C4-2B (cell line): ENCODE results near the gene TK2.
A peak's percentile ranks its signal among the peaks of the same experiment; 100 is the strongest.

ENCODE experiments used
- H3K27ac ChIP-seq: fragments of 450-650 bp; 2 replicates; pipeline ENCODE4 v1.5.1; 2017
- ZFX ChIP-seq: fragments of 450-650 bp; IDR thresholded peaks from 2 replicates; pipeline ENCODE4 v1.6.1; 2017
- TF ChIP-seq, protein P1 (sequence below): fragments of 450-650 bp; conservative IDR thresholded peaks from 2 replicates; pipeline ENCODE4 v1.5.1; 2017; ENCODE audit warnings: mild to moderate bottlenecking

TK2 gene

DNA sequence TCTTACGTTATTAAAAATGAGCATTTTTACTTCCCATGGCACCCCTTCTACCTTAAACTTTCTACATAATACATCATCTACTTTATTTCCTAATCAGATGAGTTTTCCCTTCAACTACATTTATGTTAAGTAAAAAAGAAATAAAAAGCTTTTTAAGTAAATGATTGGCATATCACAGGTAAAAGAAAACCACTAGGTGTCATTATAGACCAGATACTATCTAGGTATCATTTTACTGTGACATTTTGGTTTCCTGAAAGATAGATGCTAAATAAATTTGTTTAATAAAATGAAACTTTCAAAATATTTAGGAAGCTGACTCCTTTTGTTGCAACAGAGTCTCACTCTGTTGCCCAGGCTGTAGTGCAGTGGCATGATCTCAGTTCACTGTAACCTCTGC is 12.5 kb upstream of the TK2 start:
- no peak overlapping the region for H3K27ac ChIP-seq
- TF ChIP-seq ZFX: no peak
- TF ChIP-seq, protein P1, sequence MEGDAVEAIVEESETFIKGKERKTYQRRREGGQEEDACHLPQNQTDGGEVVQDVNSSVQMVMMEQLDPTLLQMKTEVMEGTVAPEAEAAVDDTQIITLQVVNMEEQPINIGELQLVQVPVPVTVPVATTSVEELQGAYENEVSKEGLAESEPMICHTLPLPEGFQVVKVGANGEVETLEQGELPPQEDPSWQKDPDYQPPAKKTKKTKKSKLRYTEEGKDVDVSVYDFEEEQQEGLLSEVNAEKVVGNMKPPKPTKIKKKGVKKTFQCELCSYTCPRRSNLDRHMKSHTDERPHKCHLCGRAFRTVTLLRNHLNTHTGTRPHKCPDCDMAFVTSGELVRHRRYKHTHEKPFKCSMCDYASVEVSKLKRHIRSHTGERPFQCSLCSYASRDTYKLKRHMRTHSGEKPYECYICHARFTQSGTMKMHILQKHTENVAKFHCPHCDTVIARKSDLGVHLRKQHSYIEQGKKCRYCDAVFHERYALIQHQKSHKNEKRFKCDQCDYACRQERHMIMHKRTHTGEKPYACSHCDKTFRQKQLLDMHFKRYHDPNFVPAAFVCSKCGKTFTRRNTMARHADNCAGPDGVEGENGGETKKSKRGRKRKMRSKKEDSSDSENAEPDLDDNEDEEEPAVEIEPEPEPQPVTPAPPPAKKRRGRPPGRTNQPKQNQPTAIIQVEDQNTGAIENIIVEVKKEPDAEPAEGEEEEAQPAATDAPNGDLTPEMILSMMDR: peak; percentile 16; the same call in 1 of the 2 replicates

DNA sequence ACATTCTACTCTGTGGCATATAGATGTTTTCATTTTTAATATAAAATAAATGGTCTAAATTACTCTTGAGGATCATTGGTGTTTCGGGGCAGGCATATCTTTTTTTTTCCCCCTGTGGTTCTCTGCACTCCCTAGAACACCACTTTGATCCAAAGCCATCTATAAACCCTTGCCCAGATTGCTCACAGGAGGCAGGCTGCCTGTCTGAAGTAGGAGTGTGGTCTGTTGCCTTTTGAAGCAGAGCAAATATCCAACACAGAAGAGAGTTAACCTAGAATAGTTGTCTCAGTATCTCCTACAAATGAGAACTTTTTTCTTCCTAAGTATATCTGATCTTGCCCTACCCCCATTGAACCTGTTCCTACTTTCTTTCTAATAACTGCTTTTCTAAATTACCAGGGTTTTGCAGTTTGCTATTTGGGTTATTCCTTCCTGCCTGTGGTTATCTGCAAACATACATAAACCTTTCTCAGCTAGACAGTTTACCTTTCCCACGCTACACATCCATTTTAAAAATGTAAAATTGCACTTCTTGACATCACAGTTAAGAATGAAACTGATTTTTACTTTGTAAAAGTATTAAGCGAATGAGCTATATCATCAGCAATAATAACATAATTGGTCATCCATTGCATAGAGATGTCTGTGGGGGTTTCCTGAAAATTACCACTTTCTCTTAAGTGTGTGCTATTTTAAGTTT is 11.6 kb upstream of the TK2 start:
- TF ChIP-seq, protein P1: no peak
- TF ChIP-seq ZFX: no peak
- H3K27ac ChIP-seq: no peak overlapping the region

DNA sequence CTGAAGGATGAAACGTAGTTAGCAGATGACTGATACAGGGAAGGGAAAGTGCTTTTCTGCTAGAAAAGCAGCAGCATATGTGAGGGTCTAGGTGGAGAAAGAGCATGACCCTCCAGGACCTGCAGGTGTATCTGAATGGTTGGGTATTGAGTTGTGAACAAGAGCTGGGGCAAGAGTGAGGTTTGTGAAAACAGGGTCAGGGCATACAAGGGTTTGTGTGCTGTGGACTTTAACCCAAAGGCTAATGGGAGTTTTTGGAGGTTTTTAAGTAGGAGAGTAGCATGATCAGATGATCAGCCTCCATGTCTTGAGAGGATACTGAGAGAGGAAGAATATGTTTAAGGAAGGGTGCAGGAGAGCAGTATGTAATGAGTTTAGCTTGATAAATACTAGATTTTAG is 10.2 kb upstream of the TK2 start:
- no peak for TF ChIP-seq ZFX
- TF ChIP-seq, protein P1: no peak
- no peak overlapping the region for H3K27ac ChIP-seq

DNA sequence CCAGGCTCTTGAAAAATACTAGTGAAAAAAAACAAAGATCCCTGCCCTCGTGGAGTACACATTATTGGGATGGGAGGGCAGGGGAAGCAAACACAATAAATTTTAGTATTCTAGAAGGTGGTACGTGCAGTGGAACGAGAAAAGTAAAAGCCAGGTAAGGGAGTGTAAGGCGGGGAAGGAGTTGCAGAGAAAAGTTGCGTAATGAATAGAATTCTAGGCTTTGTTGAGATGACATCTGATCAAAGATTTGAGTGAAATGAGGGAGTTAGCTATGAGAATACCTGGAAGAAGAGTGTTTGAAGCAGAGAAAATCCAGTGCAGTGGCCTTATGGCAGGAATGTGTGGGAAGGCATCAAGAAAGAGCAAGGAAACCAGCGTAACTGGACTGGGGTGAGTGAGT is 4.6 kb upstream of the TK2 start:
- TF ChIP-seq, protein P1: no peak
- no peak for TF ChIP-seq ZFX
- H3K27ac ChIP-seq: no peak overlapping the region

DNA sequence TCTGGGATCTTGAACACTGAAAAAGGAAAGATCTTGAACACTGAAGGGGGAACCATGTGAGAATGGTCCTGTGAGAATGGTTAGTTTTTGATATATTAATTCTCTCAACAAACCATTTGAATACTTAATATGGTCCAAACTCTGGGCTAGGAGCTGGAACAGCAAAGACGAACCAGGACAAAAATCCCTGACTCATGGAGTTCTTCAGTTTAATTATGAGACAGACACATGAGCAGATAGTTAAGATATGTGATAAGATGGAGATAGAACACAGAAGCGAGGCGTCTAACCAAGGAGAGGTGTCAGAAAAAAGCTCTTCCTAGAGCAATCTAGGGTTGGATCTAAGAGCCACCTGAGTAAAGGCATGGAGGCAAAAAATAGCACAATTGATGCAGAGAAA is 4.1 kb upstream of the TK2 start:
- TF ChIP-seq, protein P1: no peak
- TF ChIP-seq ZFX: no peak
- no peak overlapping the region for H3K27ac ChIP-seq

DNA sequence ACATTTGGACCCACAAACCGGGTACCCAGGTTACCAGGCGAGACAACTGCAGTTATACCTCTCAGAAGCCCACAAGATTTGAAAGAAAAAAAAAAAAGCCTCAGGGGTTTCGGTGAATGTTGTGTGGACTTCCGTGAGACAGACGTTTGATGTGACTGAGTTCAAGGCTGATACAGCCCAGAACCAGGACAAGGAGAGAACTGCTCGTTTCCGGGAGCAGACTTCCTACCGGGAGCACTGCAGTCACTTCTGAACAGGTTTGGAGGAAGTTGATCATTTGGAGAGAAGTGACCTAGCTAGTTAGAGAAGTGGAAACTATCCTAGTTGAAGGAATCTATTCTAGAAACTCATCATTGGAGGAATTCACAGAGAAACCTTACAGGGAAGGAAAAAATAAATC is 3.3 kb upstream of the TK2 start:
- peak overlapping the region; percentile 83 for H3K27ac ChIP-seq
- TF ChIP-seq, protein P1: no peak
- TF ChIP-seq ZFX: no peak

DNA sequence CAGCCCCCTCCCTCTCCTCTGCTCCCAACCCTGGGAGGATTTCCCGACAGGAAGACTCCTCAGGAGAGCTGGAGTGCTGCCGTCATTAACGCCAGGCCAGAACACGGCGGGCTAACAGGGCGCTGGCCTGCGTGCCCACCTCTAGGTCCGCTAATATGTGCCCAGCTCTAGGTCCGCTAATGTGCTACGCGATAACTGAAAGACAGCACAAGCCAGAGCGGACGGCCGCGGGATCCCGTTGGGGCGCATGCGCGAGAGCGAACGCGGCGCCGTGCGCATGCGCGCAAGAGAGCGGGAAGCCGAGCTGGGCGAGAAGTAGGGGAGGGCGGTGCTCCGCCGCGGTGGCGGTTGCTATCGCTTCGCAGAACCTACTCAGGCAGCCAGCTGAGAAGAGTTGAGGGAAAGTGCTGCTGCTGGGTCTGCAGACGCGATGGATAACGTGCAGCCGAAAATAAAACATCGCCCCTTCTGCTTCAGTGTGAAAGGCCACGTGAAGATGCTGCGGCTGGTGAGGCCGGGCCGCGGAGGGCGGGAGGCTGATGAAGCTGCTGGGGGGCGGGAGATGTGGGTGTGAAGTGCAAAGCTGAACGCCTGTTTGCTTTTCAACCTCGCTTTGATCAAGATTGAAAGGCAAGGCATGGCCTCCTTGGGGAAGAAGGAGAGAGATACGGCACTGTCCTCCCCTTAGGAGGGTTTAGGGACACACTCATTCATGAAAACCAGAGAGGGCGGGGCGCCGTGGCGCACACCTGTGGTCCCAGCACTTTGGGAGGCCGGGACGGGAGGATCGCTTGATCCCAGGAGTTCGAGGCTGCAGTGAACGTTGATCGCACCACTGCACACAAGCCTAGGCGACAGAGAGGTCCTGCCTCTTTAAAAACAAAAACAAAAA is 2.6 kb upstream of the TK2 start, which contains the start of gene CKLF:
Gene CKLF, plus strand, starts transcription at position 291 of the 892 bp plus-strand sequence. Its CDS starts 140 bp downstream, at position 431.
- TF ChIP-seq, protein P1: no peak
- 0 out of 2 replicates have a peak, but pooled peaks have one; percentile 14 for TF ChIP-seq ZFX
- H3K27ac ChIP-seq: peak within 1 kb of the TSS; percentile 83
